DOHH2 (cell line): ENCODE data around the gene CACNA2D3.

Experiments used
- H3F3A ChIP-seq: fragments of 200-600 bp; sonication (generic), shearing (Covaris generic); 2 replicates; pipeline ENCODE4 v1.6.0; 2016; ENCODE audit warnings: antibody characterized with exemption, mild to moderate bottlenecking; ENCODE audit not compliant: control insufficient read depth, insufficient read depth
- H3K27ac ChIP-seq: fragments of 200-600 bp; sonication (generic); 2 replicates; pipeline ENCODE4 v1.5.1; 2014; ENCODE audit warnings: low read depth, mild to moderate bottlenecking, low read length, moderate library complexity
- H3K27me3 ChIP-seq: fragments of 200-600 bp; sonication (generic); 2 replicates; pipeline ENCODE4 v1.6.1; 2014; ENCODE audit warnings: mild to moderate bottlenecking, low read length, mixed read lengths; ENCODE audit not compliant: control insufficient read depth
- H3K36me3 ChIP-seq: fragments of 200-600 bp; sonication (generic); 2 replicates; pipeline ENCODE4 v1.6.1; 2014; ENCODE audit warnings: mild to moderate bottlenecking, low read length, moderate library complexity, mixed read lengths; ENCODE audit not compliant: control insufficient read depth
- H3K4me1 ChIP-seq: fragments of 200-600 bp; sonication (generic); 2 replicates; pipeline ENCODE4 v1.6.1; 2014; ENCODE audit warnings: mild to moderate bottlenecking, low read length, mixed read lengths; ENCODE audit not compliant: control insufficient read depth
- H3K4me2 ChIP-seq: fragments of 200-600 bp; sonication (generic); 2 replicates; pipeline ENCODE4 v1.6.0; 2014; ENCODE audit warnings: mild to moderate bottlenecking, low read length, moderate library complexity
- H3K4me3 ChIP-seq: fragments of 200-600 bp; sonication (generic); 2 replicates; pipeline ENCODE4 v1.5.1; 2014; ENCODE audit warnings: mild to moderate bottlenecking, low read length, mixed read lengths
- H3K79me2 ChIP-seq: fragments of 200-600 bp; sonication (generic); 2 replicates; pipeline ENCODE4 v1.6.1; 2014; ENCODE audit warnings: mild to moderate bottlenecking, low read length, mixed read lengths; ENCODE audit not compliant: control insufficient read depth
- H3K9me2 ChIP-seq: fragments of 200-600 bp; sonication (generic); replicated peaks from 2 replicates; pipeline ENCODE4 v1.6.1; 2014; ENCODE audit warnings: mild to moderate bottlenecking, low read length, mixed read lengths; ENCODE audit not compliant: control insufficient read depth
- H3K9me3 ChIP-seq: fragments of 200-600 bp; sonication (generic); 2 replicates; pipeline ENCODE4 v1.6.1; 2014; ENCODE audit warnings: antibody characterized with exemption, low read length, mixed read lengths; ENCODE audit not compliant: control insufficient read depth, insufficient read depth
- H4K20me1 ChIP-seq: fragments of 200-600 bp; sonication (generic); 2 replicates; pipeline ENCODE4 v1.6.0; 2014; ENCODE audit warnings: low read depth, mild to moderate bottlenecking, antibody characterized with exemption, low read length, moderate library complexity; ENCODE audit not compliant: control insufficient read depth, insufficient read depth
- CTCF ChIP-seq: fragments of 200-600 bp; sonication (generic); IDR thresholded peaks from one replicate; pipeline ENCODE4 v1.5.1; 2014; ENCODE audit warnings: antibody characterized with exemption, mild to moderate bottlenecking, low read depth, low read length; ENCODE audit not compliant: poor library complexity, severe bottlenecking
- EZH2phosphoT487 ChIP-seq: fragments of 200-600 bp; sonication (generic); IDR thresholded peaks from 2 replicates; pipeline ENCODE4 v1.6.1; 2017; ENCODE audit warnings: borderline replicate concordance, mild to moderate bottlenecking, antibody characterized with exemption, low read length, moderate library complexity, mixed read lengths

CACNA2D3 gene

GRCh38 chr3:54760201-54760600 lies 637.8 kb downstream of the CACNA2D3 start:
- no peaks in the 10 kb centered on the region for H3K36me3 ChIP-seq
- H3K27me3 ChIP-seq = no peaks in the 10 kb centered on the region
- H3K27ac ChIP-seq = no peak overlapping the region
- no peak overlapping the region for H3K4me3 ChIP-seq
- TF ChIP-seq CTCF = no peak
- no peak for TF ChIP-seq EZH2phosphoT487
- H3K4me1 ChIP-seq = no peaks in the 10 kb centered on the region
- H3F3A ChIP-seq = no peaks in the 10 kb centered on the region
- no peaks in the 10 kb centered on the region for H3K79me2 ChIP-seq
- H4K20me1 ChIP-seq = no peaks in the 10 kb centered on the region
- H3K4me2 ChIP-seq = no peak overlapping the region
- H3K9me2 ChIP-seq = no peaks in the 10 kb centered on the region
- no peaks in the 10 kb centered on the region for H3K9me3 ChIP-seq

- H3K9me2 ChIP-seq = no peaks in the 10 kb centered on the region
- H3K9me3 ChIP-seq = no peaks in the 10 kb centered on the region
- H3K27ac ChIP-seq = no peak overlapping the region
- H3K4me2 ChIP-seq = no peak overlapping the region
- no peak overlapping the region for H3K4me3 ChIP-seq
- no peaks in the 10 kb centered on the region for H3K4me1 ChIP-seq
- H4K20me1 ChIP-seq = no peaks in the 10 kb centered on the region
- H3F3A ChIP-seq = no peaks in the 10 kb centered on the region
- H3K36me3 ChIP-seq = no peaks in the 10 kb centered on the region
- TF ChIP-seq CTCF (no peak), EZH2phosphoT487 (no peak)
- H3K79me2 ChIP-seq = no peaks in the 10 kb centered on the region
- H3K27me3 ChIP-seq = no peaks in the 10 kb centered on the region
These were observed 639.3 kb downstream of the CACNA2D3 start for GRCh38 chr3:54761637-54762036.

- H3K27me3 ChIP-seq = no peaks in the 10 kb centered on the region
- TF ChIP-seq CTCF = no peak
- TF ChIP-seq EZH2phosphoT487 = no peak
- no peaks in the 10 kb centered on the region for H3K9me2 ChIP-seq
These were observed 642.6 kb downstream of the CACNA2D3 start for GRCh38 chr3:54764911-54765310.

GRCh38 chr3:54771050-54771449 lies 648.7 kb downstream of the CACNA2D3 start:
- H3F3A ChIP-seq = no peaks in the 10 kb centered on the region
- TF ChIP-seq EZH2phosphoT487 = no peak
- H4K20me1 ChIP-seq = no peaks in the 10 kb centered on the region
- no peaks in the 10 kb centered on the region for H3K4me1 ChIP-seq
- no peaks in the 10 kb centered on the region for H3K36me3 ChIP-seq
- H3K9me2 ChIP-seq = no peaks in the 10 kb centered on the region
- H3K27me3 ChIP-seq = no peaks in the 10 kb centered on the region
- H3K9me3 ChIP-seq = no peaks in the 10 kb centered on the region
- H3K4me3 ChIP-seq = no peak overlapping the region
- H3K4me2 ChIP-seq = no peak overlapping the region
- no peak overlapping the region for H3K27ac ChIP-seq
- H3K79me2 ChIP-seq = no peaks in the 10 kb centered on the region

More at GRCh38 chr3:54764911-54765310, 642.6 kb downstream of the CACNA2D3 start:
- H3K27ac ChIP-seq = no peak overlapping the region
- H3F3A ChIP-seq = no peaks in the 10 kb centered on the region
- no peaks in the 10 kb centered on the region for H3K36me3 ChIP-seq
- H3K79me2 ChIP-seq = no peaks in the 10 kb centered on the region
- H3K4me1 ChIP-seq = no peaks in the 10 kb centered on the region
- no peaks in the 10 kb centered on the region for H3K9me3 ChIP-seq
- no peak overlapping the region for H3K4me3 ChIP-seq
- H4K20me1 ChIP-seq = no peaks in the 10 kb centered on the region
- no peak overlapping the region for H3K4me2 ChIP-seq
